HG03565 (cell line): Measurements from ENCODE around the gene CWC27.

Source experiments
- ATAC-seq: cut with Tn5 transposase; IDR thresholded peaks from one replicate; pipeline ENCODE4 v1.9.1; 2021; ENCODE audit warnings: mild to moderate bottlenecking, moderate library complexity; ENCODE audit not compliant: unreplicated experiment

Gene CWC27, protein sequence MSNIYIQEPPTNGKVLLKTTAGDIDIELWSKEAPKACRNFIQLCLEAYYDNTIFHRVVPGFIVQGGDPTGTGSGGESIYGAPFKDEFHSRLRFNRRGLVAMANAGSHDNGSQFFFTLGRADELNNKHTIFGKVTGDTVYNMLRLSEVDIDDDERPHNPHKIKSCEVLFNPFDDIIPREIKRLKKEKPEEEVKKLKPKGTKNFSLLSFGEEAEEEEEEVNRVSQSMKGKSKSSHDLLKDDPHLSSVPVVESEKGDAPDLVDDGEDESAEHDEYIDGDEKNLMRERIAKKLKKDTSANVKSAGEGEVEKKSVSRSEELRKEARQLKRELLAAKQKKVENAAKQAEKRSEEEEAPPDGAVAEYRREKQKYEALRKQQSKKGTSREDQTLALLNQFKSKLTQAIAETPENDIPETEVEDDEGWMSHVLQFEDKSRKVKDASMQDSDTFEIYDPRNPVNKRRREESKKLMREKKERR

DNA sequence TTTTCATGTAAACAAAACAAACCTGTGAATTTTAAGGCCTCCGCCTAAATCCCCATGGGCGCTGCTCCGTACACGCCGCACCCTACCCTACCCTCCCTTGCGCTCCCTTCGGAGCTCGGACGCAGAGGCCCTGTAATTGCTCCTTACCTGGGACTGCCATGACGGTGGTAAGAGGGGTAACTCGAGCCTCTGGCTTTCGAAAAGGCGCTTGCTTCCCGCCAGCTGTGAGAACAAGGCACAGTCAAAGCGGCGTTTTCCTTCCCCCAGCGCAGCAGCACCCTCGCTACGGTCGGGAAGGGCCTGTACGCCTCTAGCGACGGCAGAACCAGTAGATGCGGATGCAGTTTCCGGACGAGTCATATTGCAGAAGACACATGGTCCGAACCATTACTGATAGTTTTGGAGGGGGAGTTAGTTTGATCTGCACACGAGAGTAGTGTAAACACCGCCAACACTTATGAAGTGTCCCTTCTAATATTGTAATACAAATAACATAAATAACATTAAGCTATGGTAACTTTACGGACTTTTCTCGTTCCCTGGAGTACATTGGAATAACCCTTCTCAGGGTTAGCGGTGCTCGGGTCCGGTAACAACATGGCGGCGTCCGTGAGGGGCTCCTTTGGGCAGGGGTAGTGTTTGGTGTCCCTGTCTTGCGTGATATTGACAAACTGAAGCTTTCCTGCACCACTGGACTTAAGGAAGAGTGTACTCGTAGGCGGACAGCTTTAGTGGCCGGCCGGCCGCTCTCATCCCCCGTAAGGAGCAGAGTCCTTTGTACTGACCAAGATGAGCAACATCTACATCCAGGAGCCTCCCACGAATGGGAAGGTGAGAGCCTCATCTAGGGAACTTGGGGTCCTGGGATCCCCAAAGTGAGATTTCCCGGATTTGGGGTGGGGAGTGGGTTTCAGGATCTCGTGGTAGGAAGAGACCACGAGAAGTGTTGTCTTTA is at the start of gene CWC27, which contains the start of gene SREK1IP1:
CWC27 (plus strand) TSS at position 573 of the 955 bp plus-strand sequence; CDS start at position 790, 217 bp downstream.
SREK1IP1 (minus strand) TSS at position 334 of the 955 bp plus-strand sequence; CDS start at position 160, 174 bp downstream.
- peak; percentile 93 for ATAC-seq

DNA sequence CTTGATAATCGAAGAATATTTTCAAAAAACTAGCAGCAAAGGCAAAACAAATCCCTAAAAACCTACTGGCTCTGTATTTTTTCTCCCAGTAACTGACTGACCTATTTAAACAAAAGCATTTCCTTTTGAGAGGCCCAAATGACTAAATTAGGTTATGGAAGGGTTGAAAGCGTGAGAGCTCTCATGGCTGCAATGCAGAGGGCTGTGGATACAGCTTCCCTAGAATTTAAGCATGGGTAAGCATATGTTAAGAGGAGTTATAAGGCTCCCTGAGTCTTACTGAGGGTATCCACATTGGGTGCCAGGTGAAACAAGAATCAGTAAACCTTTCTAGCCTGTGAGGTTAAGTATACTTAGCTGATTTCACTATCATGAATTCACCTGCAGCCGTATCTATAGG is 46.1 kb upstream of the CWC27 start:
- ATAC-seq, result no peak

DNA sequence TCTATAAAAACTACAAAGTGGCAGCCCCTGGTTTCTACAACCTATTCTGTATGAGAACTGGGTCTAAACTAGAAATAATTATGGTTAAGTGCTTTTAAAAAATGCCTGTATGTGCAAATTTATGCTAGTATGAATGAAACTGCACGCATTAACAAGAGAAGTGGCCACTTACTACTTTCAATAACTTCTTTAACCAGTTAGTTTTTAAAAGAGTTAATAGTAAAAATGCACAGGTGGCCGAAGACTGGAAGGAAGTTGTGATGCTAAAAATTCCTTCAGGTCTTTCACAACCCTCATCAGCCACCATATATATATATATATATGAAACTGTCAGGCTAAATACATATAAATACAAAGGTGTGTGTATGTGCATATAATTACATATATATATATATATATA is 41.6 kb upstream of the CWC27 start:
- ATAC-seq, result no peak

DNA sequence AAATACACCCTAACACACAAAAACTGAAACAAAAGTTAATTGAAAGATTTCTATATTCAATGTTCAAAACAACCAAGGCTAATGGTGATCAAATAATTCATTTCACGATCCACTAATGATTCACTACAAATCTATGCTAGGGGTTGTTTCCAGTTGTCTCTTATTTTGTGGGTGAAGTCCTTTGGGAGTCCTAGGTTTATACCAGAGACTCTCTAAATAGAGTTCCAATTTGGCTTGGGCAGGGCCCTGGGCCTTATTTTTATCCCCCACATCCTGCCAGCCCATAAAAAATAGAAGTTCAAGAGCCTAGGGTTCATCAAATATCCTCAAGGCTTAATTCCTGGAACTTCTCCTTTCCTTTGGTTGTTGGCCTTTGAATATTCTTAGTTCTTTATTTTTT is 26.3 kb upstream of the CWC27 start:
- no peak for ATAC-seq

DNA sequence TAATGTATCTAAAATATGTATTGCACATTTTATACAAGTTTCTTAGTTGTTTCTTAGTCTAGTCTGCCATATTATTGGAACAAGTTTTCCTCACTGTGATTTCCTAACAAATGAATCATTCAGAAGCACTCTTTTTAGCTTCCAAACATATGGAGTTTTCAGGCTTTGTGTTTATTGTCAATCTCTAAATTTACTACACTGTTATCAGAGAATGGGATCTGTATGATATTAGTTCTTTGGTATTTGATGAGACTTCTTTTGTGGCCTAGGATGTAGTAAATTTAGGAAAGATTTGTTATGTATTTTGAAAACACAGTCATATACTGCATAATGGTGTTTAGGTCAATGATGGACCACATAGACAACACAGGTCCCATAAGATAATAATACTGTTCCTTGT is 25.9 kb upstream of the CWC27 start:
- ATAC-seq, result no peak

DNA sequence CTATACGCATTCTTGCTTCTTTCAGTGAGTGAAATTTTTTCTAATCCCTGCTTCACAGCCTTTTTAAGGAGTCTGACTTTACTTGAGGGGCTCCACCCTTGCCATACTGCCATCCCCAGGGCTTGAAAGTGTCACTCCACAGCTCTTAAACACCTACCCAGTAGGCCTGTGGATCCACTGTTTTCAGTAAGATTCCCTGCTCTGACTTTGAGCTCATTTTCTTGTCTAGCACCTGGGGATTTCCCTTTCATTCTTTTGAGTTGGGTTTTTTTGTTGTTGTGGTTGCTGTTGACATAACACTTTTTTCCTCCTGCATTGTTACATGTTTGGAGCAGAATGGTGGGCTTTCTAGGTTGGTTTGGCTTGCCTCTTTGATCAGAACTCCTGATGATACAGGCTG is 23.8 kb upstream of the CWC27 start:
- ATAC-seq, result no peak

DNA sequence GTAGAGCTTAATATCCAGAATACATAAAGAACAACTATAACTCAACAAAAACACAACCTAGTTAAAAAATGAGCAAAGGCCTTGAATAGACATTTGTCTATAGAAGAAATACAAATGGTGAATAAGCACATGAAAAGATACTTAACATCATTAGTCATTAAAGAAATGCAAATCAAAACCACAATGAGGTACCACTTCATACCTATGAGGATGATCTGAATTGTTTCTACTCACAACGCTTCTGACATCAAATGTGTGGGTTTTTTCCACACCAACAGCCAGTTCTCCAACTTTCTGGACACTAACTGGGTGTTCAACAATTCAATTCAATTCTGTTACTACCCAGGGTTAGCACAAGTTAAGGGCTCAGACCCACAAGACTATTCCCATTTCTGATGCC is 22.3 kb upstream of the CWC27 start:
- no peak for ATAC-seq

DNA sequence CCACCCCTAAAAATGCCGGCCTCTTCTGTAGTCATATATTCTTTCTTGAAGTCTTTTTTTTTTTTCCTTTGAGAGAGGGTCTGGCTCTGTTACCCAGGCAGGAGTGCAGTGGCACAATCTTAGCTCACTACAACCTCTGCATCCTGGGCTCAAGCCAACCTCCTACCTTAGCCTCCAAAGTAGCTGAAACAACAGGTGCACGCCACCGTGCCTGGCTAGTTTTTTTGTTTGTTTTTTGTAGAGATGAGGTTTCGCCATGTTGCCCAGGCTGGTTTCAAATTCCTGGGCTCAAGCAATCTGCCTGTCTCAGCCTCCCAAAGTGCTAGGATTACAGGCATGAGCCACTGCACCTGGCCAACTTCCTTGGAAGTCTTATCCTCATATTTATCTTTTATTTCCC is 19.3 kb upstream of the CWC27 start:
- ATAC-seq, result no peak

DNA sequence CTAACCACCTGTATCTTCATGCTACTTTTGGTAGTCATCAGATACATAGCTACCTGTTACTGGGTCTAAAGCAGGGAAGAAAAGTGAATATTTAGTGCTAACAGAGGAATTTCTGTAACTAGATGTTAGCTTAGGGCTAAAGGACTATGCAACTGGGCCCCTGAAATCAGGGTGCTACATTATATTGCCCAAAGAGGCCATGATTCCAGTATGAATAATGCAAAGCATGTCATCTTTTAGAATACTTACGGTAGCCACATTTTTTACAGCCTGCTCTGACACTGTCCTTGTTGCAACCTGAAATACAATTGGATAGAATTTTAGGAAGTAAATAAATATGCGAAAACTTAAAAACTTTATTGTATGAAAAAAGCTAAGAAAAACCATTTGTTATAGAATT is 14.7 kb upstream of the CWC27 start:
- ATAC-seq, result no peak

DNA sequence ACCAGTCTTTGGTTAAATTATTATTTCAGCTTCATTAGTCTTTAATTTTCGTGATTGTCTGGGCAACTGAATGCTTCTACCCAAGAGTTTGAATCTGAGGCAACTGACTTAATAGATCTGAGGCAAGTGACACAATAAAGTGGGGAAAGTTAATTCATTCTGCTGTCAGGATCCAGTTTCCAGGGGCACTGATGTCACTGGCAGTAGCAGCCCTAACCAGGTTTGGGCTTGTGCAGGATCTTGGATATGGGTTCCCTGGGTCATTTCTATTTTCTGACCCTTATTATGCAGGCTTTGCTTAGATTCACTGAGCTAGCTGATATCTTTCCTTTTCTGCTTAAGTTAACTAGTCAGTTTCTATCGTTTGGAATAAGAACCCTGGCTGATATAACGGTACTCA is 9.8 kb upstream of the CWC27 start:
- ATAC-seq, result no peak

DNA sequence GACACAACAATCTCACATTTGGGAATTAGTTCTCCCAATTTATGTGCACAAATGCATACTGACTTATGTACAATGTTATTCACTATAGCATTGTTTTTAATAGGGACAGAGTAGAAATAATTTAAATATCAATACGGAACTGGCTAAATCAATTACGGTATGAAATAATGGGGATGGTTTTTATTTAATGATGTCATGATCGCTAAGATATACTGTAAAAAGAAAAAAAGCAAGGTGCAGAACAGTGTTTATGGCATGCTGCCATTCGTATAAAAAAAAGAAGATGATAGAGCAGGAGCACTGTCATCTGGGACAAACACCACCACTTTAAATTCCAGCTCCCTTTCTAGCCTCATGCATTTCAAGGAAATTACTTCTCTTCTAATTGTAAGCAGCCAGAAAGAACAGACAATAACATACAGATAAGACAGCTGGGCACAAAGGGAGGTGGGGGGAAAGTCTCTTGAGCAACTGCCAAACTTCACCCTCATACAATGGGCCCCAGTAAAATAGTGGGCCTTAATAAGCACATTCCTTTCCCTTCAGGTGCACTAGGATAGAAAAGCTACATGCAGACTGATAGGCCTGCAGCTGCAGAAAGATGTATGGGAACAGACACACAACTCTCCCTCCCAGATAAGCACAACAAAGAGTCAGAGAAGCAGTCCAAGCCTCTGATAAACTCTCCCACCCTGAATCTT is 8.6 kb upstream of the CWC27 start:
- ATAC-seq, result no peak

DNA sequence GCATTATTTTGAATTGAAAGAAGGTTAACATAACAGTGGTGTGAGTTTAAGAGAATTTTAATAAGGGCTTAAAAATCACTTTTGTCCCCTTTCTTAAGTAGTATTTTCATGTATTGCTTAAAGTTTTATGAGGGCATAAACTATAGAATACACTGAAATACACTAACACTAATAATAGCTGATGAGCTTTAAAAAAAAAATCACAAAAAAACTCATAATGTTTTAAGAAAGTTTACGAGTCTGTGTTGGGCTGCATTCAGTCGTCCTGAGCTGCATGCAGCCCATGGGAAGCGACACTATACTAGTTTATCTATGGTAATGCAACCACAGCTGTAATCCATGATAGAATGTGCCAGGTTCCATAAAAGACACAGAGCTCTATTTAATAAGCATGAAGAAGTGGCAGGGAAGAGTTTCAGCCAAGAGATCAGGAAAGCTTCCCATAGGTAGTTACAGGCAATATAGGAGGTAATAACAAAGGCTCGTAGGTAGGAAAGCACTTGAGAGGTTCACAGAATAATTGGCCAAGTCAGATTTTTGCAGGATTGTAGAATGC is 4.7 kb upstream of the CWC27 start:
- no peak for ATAC-seq

DNA sequence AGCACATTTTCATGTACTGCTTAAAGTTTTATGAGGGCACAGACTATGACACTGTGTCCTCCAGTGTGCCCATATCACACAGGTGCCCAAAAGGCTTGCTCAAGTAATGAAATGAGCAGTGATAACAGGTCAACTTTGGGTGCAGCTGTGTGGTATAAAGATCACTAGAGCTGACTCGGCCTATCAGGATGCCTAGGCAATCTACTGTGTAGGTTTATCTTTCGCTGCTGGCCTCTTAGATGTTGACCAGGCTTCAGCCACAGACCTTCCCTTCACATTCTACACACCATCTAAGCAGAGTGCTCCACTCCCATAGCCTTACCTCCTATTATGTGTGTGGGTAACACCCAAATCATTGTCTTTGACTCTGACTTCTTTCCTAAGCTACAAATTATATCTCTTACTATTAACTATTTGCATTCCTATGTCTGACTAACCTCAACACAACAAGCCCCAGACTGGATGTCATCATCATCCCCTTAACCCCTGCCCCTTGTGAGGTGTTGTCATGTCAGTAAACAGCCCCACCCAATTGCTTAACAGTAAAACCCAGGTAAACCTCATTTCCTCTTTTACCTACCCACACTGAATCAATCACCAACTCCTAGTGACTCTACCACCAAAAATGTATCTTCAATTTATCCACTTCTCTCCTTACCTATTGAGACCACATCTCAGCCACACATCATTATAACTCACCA is 2.8 kb upstream of the CWC27 start:
- ATAC-seq, result no peak

DNA sequence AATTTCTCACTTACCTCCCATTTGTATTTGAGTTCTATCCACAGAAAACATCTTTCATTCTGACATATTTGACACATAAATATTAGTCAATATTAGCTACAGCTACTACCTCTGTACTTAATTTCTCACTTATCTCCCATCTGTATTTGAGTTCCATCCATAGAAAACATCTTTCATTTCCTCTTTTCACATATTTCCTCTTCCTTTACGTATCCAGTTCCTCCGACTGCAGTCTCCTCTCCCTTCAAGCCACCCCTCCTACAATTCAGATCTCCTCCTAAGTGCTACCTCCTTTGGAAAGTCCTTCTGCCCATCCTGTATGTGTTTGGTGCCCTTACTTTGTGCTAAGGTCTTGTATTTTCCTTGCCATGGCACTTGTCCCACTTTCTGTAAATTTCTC is 1.8 kb upstream of the CWC27 start:
- ATAC-seq, result no peak

DNA sequence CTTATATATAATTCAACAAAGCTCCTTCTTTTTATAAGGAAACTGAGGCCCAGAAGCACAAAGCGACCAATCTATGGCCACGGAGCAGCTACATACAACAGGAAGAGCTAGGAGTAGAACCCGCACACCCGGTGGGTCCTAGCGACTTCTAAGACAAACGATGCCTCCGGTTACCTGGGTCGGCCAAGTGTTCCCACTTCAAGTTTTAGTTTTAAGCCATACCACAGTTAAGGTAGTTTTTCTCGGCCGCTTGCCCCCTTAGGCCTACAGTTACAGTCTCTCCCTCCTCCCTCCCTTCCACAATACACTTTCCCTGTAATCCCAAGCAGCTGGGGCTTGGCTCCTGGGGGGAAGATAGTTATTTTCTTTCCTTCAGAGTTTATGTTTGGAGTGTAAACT is 772 bp upstream of the CWC27 start:
- no peak for ATAC-seq

DNA sequence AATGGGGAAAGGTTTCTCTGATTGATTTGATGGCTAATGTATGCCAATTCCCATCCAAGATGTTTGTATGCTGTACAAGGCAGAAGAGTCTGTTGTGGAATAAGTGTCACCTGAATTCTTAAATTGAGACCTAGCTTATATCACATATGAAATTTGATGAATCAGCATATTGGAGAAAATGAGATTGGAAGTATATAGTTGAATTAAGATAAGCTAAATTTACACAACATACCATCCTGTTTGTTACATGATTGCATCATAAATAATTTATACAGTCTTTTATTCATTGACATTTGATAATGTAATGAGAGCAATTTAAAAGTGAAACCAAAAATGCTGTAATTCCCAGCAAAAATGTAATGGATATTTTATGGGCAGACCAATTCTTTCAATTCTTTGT is 1.1 kb downstream of the CWC27 start:
- no peak for ATAC-seq

DNA sequence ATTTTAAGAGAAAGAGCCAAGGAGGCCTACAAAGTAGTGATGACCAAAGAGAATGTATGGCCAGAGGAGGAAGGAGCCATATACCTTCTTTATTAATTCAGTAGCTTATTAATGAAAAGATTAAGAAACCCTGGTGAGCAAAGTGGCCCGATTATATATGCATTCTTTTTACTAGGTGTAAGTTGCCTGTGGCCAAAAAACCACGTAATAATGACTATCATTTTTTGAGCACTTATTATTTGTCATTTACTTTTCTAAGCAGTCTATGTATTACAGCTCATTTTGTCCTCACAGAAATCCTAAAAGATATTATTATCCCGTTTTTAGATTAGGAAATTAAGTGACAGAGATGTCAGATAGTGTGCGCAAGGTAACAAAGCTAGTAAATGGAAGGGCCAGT is 3.0 kb downstream of the CWC27 start:
- ATAC-seq, result no peak

DNA sequence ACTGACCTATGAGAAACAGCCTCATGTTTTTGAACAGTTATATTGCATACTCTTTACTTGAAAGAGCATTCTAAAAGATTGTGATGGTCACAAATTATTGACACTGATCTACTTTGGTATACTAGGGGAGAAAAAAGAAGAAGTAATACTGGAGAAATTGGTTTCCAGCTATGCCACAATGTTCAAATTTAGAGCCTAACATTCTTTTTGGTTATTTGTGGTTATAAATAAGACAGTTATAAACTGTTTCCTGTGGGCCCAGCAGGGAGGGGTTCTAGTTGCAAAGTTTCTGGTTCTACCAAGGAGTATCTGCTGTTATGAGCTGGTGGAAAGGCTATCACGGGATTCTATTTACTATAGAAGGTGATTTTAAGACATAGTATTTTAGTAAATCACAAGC is 4.8 kb downstream of the CWC27 start:
- ATAC-seq, result peak; percentile 59

DNA sequence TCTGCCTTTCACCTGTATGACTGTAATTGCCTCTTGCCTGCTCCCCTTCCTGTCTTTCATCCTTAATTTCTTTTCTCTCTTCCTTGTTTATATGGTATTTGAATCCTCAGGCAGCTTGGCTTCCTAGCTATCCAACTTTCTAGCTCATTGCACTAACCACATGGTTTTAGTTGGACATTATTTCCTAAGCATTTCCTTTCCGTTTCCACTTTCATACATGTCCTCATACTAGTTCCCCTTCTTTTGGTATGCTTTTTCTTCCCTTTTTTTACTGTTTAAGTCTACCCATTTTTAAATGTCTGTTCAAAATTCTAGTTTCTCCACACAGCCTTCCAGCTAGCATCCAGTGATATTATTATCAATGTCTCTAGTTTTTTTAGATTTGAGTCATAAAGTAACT is 6.6 kb downstream of the CWC27 start:
- ATAC-seq, result no peak

DNA sequence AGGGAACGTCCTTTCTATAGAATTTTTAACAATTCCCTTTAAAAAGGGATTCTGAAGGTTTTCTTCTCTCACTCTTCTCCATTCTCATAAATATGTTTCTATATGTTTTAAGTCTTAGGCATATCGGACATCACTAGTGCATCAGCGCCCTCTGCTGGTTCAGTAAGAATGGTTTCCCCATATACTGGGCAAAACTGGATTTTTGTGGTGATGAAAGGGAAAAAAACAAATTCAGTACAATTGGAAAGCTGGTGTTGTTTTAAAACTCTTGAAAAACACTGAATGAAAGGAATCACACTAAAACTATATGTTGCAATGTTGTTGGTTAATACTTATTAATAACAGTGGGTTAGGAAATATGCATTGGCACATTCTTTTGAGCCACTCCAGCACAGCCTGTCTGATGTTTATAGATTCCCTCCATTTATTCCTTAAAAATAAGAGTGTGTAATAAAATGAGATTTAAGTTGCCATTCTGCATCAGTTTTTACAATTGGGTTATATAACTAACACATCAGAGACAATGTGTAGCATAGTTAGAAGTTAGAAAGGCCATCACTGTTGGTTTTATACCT is 15.8 kb downstream of the CWC27 start:
- ATAC-seq, result peak; percentile 80
